Aorta (tissue), 5 donors: ENCODE measurements around the gene ALDH2. TPM values are rescaled to one million over a fixed set of nuclear protein-coding genes. Genes with fewer than 3 reads are reported as not detected.

Source experiments
- ATAC-seq: fragments of 200-7000 bp; cut with Tn5 transposase; one replicate; pipeline ENCODE4 v1.9.1; 2022; ENCODE audit warnings: moderate library complexity; ENCODE audit not compliant: low FRiP score
- DNase-seq, 2 donors: peaks; one replicate each; pipeline ENCODE4 v3.0.0-alpha.2; 2020
- H3K27ac ChIP-seq, 2 donors: one replicate each; pipeline ENCODE4 v1.5.1; 2013; ENCODE audit warnings: low read length in 2 of 2, mild to moderate bottlenecking in 2 of 2, moderate library complexity in 2 of 2, control low read depth in 1 of 2, inconsistent platforms in 1 of 2, low read depth in 1 of 2
- H3K27me3 ChIP-seq, 2 donors: one replicate each; pipeline ENCODE4 v1.6.1; 2013; ENCODE audit warnings: control low read depth in 1 of 2, low read length in 1 of 2, mild to moderate bottlenecking in 1 of 2, moderate library complexity in 1 of 2; ENCODE audit not compliant: insufficient read depth in 2 of 2, control insufficient read depth in 1 of 2
- H3K36me3 ChIP-seq, 2 donors: one replicate each; pipeline ENCODE4 v1.6.1; 2013; ENCODE audit warnings: control low read depth in 1 of 2, low read length in 1 of 2, mild to moderate bottlenecking in 1 of 2; ENCODE audit not compliant: insufficient read depth in 2 of 2, control insufficient read depth in 1 of 2
- H3K4me1 ChIP-seq, 2 donors: one replicate each; pipeline ENCODE4 v1.6.1; 2013; ENCODE audit warnings: low read length in 2 of 2, control low read depth in 1 of 2, mild to moderate bottlenecking in 1 of 2, moderate library complexity in 1 of 2; ENCODE audit not compliant: insufficient read depth in 2 of 2, control insufficient read depth in 1 of 2
- H3K4me3 ChIP-seq, 2 donors: one replicate each; pipeline ENCODE4 v1.5.1; 2013; ENCODE audit warnings: low read length in 2 of 2, control low read depth in 1 of 2, mild to moderate bottlenecking in 1 of 2
- H3K9me3 ChIP-seq: one replicate; pipeline ENCODE4 v1.6.1; 2013; ENCODE audit warnings: mild to moderate bottlenecking, low read length; ENCODE audit not compliant: control insufficient read depth
- WGBS, 2 donors: extraction: QIAGEN DNeasy Blood & Tissue Kit; methylation state at CpG; one replicate each; pipeline ENCODE4 v1.1.7; 2013; 5-methylcytosine and 5-hydroxymethylcytosine counted together
- intact Hi-C, 2 donors: fragments of 100-400 bp; cut with DNase I; formaldehyde crosslinking; loops; one replicate each; pipeline versions ENCODE4 v1.14.2 to v1.15.0; 2022
- polyA plus RNA-seq, 2 donors: library from polyadenylated mRNA; stranded (reverse); fragments of 200-250 nt; gene quantifications; one replicate each; pipeline ENCODE4 v1.2.3, GENCODE V29; 2013
- total RNA-seq, 2 donors: library from RNA; stranded (reverse); fragmentation: NEBNext Ultra II Directional; extraction: Animal tissue kit (Norgen Biotek cat#: 25700); gene quantifications; one replicate each; pipeline ENCODE4 v1.2.1, GENCODE V29; 2021
- donor health status: healthy with polysubstance abuse.
- donor health status: Bipolar disorder and iron deficiency.
- donor health status: DM: no; HTN: no; CAD: no.
- donor health status: DM: no; HTN: no; CAD: no.
- donor health status: DM: yes; HTN: yes; CAD: no.

Gene ALDH2
- total and polyA plus RNA-seq, 4 donors, result 91.2 to 135 (median 124) TPM

- no peak overlapping the region for H3K4me3 ChIP-seq
- intact Hi-C loops, result no loop called here
- ATAC-seq (no peak), DNase-seq (peak in 1 of 2 donors; percentile 75)
- WGBS, 2 donors, result 85 to 89% methylated on average over 13 to 16 of the region's 16 CpGs
- H3K36me3 ChIP-seq, result no peaks in the 10 kb centered on the region
- H3K27ac ChIP-seq, result no peak overlapping the region
- no peaks in the 10 kb centered on the region for H3K27me3 ChIP-seq
- H3K9me3 ChIP-seq, result peaks cover 2% of the 10 kb centered on the region
- peaks cover 0 to 5% of the 10 kb centered on the region in 2 donors for H3K4me1 ChIP-seq
These were observed 10.8 kb downstream of the ALDH2 start for GRCh38 chr12:111777345-111778045.

- H3K36me3 ChIP-seq, result peaks cover 0 to 15% of the 10 kb centered on the region in 2 donors
- H3K27me3 ChIP-seq, result no peaks in the 10 kb centered on the region
- intact Hi-C loops, result no loop called here
- H3K27ac ChIP-seq, result no peak overlapping the region
- no peak overlapping the region for H3K4me3 ChIP-seq
- ATAC-seq, result no peak
- H3K9me3 ChIP-seq, result peaks cover 2% of the 10 kb centered on the region
- H3K4me1 ChIP-seq, result peaks cover 0 to 5% of the 10 kb centered on the region in 2 donors
- no peak for DNase-seq
- WGBS, 2 donors, result 93 to 94% methylated on average over 10 of the region's 10 CpGs
These were observed 13.4 kb downstream of the ALDH2 start for GRCh38 chr12:111780166-111780565.

GRCh38 chr12:111780615-111781014 is 13.9 kb downstream of the ALDH2 start:
- DNase-seq, result no peak
- H3K4me3 ChIP-seq, result no peak overlapping the region
- ATAC-seq, result no peak
- peaks cover 0 to 15% of the 10 kb centered on the region in 2 donors for H3K36me3 ChIP-seq
- 97% methylated on average over 5 of the region's 5 CpGs for WGBS, 2 donors
- peaks cover 2% of the 10 kb centered on the region for H3K9me3 ChIP-seq
- H3K27me3 ChIP-seq, result no peaks in the 10 kb centered on the region
- intact Hi-C loops, result no loop called here
- H3K4me1 ChIP-seq, result peaks cover 0 to 5% of the 10 kb centered on the region in 2 donors
- no peak overlapping the region for H3K27ac ChIP-seq

- Histone ChIP-seq H3K36me3 (peaks cover 0 to 15% of the 10 kb centered on the region in 2 donors), H3K9me3 (peaks cover 2% of the 10 kb centered on the region)
- WGBS, 2 donors, result 97% methylated on average over 2 of the region's 2 CpGs
These were observed 14.4 kb downstream of the ALDH2 start for GRCh38 chr12:111781085-111781658.

GRCh38 chr12:111783046-111783445 is 16.3 kb downstream of the ALDH2 start:
- Histone ChIP-seq H3K4me1 (no peaks in the 10 kb centered on the region), H3K4me3 (no peak overlapping the region), H3K27me3 (no peaks in the 10 kb centered on the region), H3K9me3 (peaks cover 2% of the 10 kb centered on the region), H3K36me3 (peaks cover 0 to 15% of the 10 kb centered on the region in 2 donors), H3K27ac (no peak overlapping the region)
- DNase-seq, result no peak
- WGBS, 2 donors, result 93% methylated on average over 17 of the region's 17 CpGs
- intact Hi-C loops, result no loop called here
- ATAC-seq, result no peak

More at GRCh38 chr12:111781085-111781658, 14.4 kb downstream of the ALDH2 start:
- Histone ChIP-seq H3K27ac (no peak overlapping the region), H3K4me3 (no peak overlapping the region), H3K27me3 (no peaks in the 10 kb centered on the region), H3K4me1 (no peaks in the 10 kb centered on the region)
- no peak for DNase-seq
- ATAC-seq, result no peak
- intact Hi-C loops, result no loop called here

GRCh38 chr12:111784953-111785352 is 18.2 kb downstream of the ALDH2 start:
- 97 to 99% methylated on average over 4 of the region's 4 CpGs for WGBS, 2 donors
- ATAC-seq (no peak), DNase-seq (no peak)
- no peaks in the 10 kb centered on the region for H3K27me3 ChIP-seq
- H3K9me3 ChIP-seq, result peaks cover 2% of the 10 kb centered on the region
- H3K4me3 ChIP-seq, result no peak overlapping the region
- intact Hi-C loops, result no loop called here
- H3K27ac ChIP-seq, result no peak overlapping the region
- peaks cover 0 to 15% of the 10 kb centered on the region in 2 donors for H3K36me3 ChIP-seq
- no peaks in the 10 kb centered on the region for H3K4me1 ChIP-seq

GRCh38 chr12:111785651-111786050 is 18.9 kb downstream of the ALDH2 start:
- Histone ChIP-seq H3K27ac (no peak overlapping the region), H3K4me1 (no peaks in the 10 kb centered on the region), H3K36me3 (peaks cover 0 to 15% of the 10 kb centered on the region in 2 donors), H3K27me3 (no peaks in the 10 kb centered on the region), H3K9me3 (peaks cover 2% of the 10 kb centered on the region), H3K4me3 (no peak overlapping the region)
- DNase-seq, result no peak
- 50 to 60% methylated on average over 2 of the region's 2 CpGs for WGBS, 2 donors
- ATAC-seq, result no peak
- intact Hi-C loops, result no loop called here

- H3K27me3 ChIP-seq, result no peaks in the 10 kb centered on the region
- ATAC-seq, result peak; percentile 52
- intact Hi-C loops, result no loop called here
- 19 to 21% methylated on average over 8 of the region's 8 CpGs for WGBS, 2 donors
- DNase-seq, result peak in 1 of 2 donors; percentile 56
- no peaks in the 10 kb centered on the region for H3K4me1 ChIP-seq
- H3K4me3 ChIP-seq, result no peak overlapping the region
- H3K36me3 ChIP-seq, result peaks cover 3 to 20% of the 10 kb centered on the region in 2 donors
- no peak overlapping the region for H3K27ac ChIP-seq
- H3K9me3 ChIP-seq, result no peaks in the 10 kb centered on the region
These were observed 21.5 kb downstream of the ALDH2 start for GRCh38 chr12:111788178-111788654.

- ATAC-seq, result no peak
- Histone ChIP-seq H3K36me3 (peaks cover 4 to 13% of the 10 kb centered on the region in 2 donors), H3K27ac (no peak overlapping the region), H3K4me3 (no peak overlapping the region), H3K4me1 (no peaks in the 10 kb centered on the region), H3K27me3 (no peaks in the 10 kb centered on the region), H3K9me3 (no peaks in the 10 kb centered on the region)
- WGBS, 2 donors, result 72 to 75% methylated on average over 11 of the region's 11 CpGs
- no peak for DNase-seq
- intact Hi-C loops, result loop anchor here in 1 of 2 donors (5.0 kb wide), 1 partner anchor 37 kb away; no protein-coding TSS in a partner anchor
These were observed 23.0 kb downstream of the ALDH2 start for GRCh38 chr12:111789779-111790178.
